ENCODE results near the gene C10orf105.
A peak's percentile ranks its signal among the peaks of the same experiment; 100 is the strongest.

The C10orf105 gene

GRCh38 chr10:71751515-71752224 lies 32.1 kb upstream of the C10orf105 start (continued):
- no peak for TF ChIP-seq ZBTB11 (tag by site-specific recombination; conservative IDR thresholded peaks at IDR 0.05; ENCODE audit: low read depth)

GRCh38 chr10:71750986-71751385 lies 31.4 kb upstream of the C10orf105 start:
- H3K9me3 ChIP-seq (ENCODE audit: control insufficient read depth, insufficient read depth, low read depth, low read length): no peaks in the 10 kb centered on the region
- TF ChIP-seq KLF16 (tag by site-specific recombination; IDR thresholded peaks at IDR 0.05) (no peak), ZNF792 (tag by site-specific recombination; IDR thresholded peaks at IDR 0.05) (no peak), ZNF558 (tag by site-specific recombination; IDR thresholded peaks at IDR 0.05) (no peak), ZBTB21 (tag by site-specific recombination; IDR thresholded peaks at IDR 0.05) (no peak), REPIN1 (tag by site-specific recombination; IDR thresholded peaks at IDR 0.05; ENCODE audit: low read depth) (no peak), ZNF266 (tag by site-specific recombination; IDR thresholded peaks at IDR 0.05; ENCODE audit: low read depth) (no peak), ELK4 (IDR thresholded peaks at IDR 0.05; ENCODE audit: borderline replicate concordance, low read depth, low read length) (no peak), KLF7 (tag by site-specific recombination; IDR thresholded peaks at IDR 0.05; ENCODE audit: borderline replicate concordance) (no peak), ZNF404 (tag by site-specific recombination; IDR thresholded peaks at IDR 0.05) (no peak), ZBTB17 (tag by site-specific recombination; IDR thresholded peaks at IDR 0.05) (no peak), ZNF629 (tag by site-specific recombination; IDR thresholded peaks at IDR 0.05) (no peak), ZNF341 (tag by site-specific recombination; IDR thresholded peaks at IDR 0.05; ENCODE audit: low read depth) (no peak)
- no peaks in the 10 kb centered on the region for H3K36me3 ChIP-seq (ENCODE audit: control insufficient read depth in 2 of 2, insufficient read depth in 1 of 2, low read length in 2 of 2)
- H3K27ac ChIP-seq (ENCODE audit: extremely low read depth, low read depth, low read length): no peak overlapping the region
- POLR2A ChIA-PET: no interaction called here
- H3K4me3 ChIP-seq (ENCODE audit: low read depth, low read length): no peak overlapping the region
- H3K4me1 ChIP-seq (ENCODE audit: control insufficient read depth, insufficient read depth, low read length): no peaks in the 10 kb centered on the region
- CTCF ChIA-PET: no interaction called here

- H3K36me3 ChIP-seq (ENCODE audit: control insufficient read depth in 2 of 2, insufficient read depth in 1 of 2, low read length in 2 of 2): no peaks in the 10 kb centered on the region
- H3K9me3 ChIP-seq (ENCODE audit: control insufficient read depth, insufficient read depth, low read depth, low read length): no peaks in the 10 kb centered on the region
- H3K4me1 ChIP-seq (ENCODE audit: control insufficient read depth, insufficient read depth, low read length): no peaks in the 10 kb centered on the region
- TF ChIP-seq SCRT2 (tag by site-specific recombination; IDR thresholded peaks at IDR 0.05) (peak; percentile 39; the same call in 1 of the 2 replicates), ZNF23 (tag by site-specific recombination; IDR thresholded peaks at IDR 0.05; ENCODE audit: borderline replicate concordance) (no peak)
- no peak overlapping the region for H3K27ac ChIP-seq (ENCODE audit: extremely low read depth, low read depth, low read length)
- CTCF ChIA-PET: no interaction called here
- POLR2A ChIA-PET: no interaction called here
- H3K4me3 ChIP-seq (ENCODE audit: low read depth, low read length): no peak overlapping the region
These were observed 30.7 kb upstream of the C10orf105 start for GRCh38 chr10:71750124-71750841.

GRCh38 chr10:71749396-71749795 lies 29.8 kb upstream of the C10orf105 start:
- no peak overlapping the region for H3K27ac ChIP-seq (ENCODE audit: extremely low read depth, low read depth, low read length)
- no peak overlapping the region for H3K4me3 ChIP-seq (ENCODE audit: low read depth, low read length)
- POLR2A ChIA-PET: no interaction called here
- no peaks in the 10 kb centered on the region for H3K4me1 ChIP-seq (ENCODE audit: control insufficient read depth, insufficient read depth, low read length)
- no peaks in the 10 kb centered on the region for H3K9me3 ChIP-seq (ENCODE audit: control insufficient read depth, insufficient read depth, low read depth, low read length)
- CTCF ChIA-PET: interaction anchor here (0.5 to 1.3 kb wide), 2 partner anchors 9 to 405 kb away, joined by 3 read pairs; no protein-coding TSS in a partner anchor
- no peaks in the 10 kb centered on the region for H3K36me3 ChIP-seq (ENCODE audit: control insufficient read depth in 2 of 2, insufficient read depth in 1 of 2, low read length in 2 of 2)
- TF ChIP-seq GLI4 (tag by site-specific recombination; IDR thresholded peaks at IDR 0.05) (no peak), ZNF488 (tag by site-specific recombination; IDR thresholded peaks at IDR 0.05) (no peak), ZNF561 (tag by site-specific recombination; IDR thresholded peaks at IDR 0.05; ENCODE audit: borderline replicate concordance) (no peak), SCRT1 (tag by site-specific recombination; IDR thresholded peaks at IDR 0.05; ENCODE audit: borderline replicate concordance) (no peak), INSM2 (tag by site-specific recombination; IDR thresholded peaks at IDR 0.05) (no peak), ZFP3 (tag by site-specific recombination; IDR thresholded peaks at IDR 0.05; ENCODE audit: low read depth) (no peak)
